HepG2 (cell line): ENCODE data around the gene IGF2BP3. TPM values are rescaled to one million over a fixed set of nuclear protein-coding genes. Genes with fewer than 3 reads are reported as not detected.
A peak's percentile ranks its signal among the peaks of the same experiment; 100 is the strongest.

Source experiments
- BRCA1 ChIP-seq: sonication (generic); formaldehyde crosslinking; IDR thresholded peaks from 2 replicates; pipeline ENCODE4 v1.4.0; 2020; ENCODE audit warnings: missing genetic modification reagents
- IRF2 ChIP-seq: IDR thresholded peaks from 2 replicates; pipeline ENCODE4 v1.6.1; 2018; ENCODE audit warnings: missing genetic modification reagents, missing compliant biosample characterization
- IRX3 ChIP-seq: sonication (generic); formaldehyde crosslinking; IDR thresholded peaks from 2 replicates; pipeline ENCODE4 v1.8.1; 2023; ENCODE audit warnings: mild to moderate bottlenecking, low read depth, missing genetic modification reagents, borderline replicate concordance
- PHF5A ChIP-seq: IDR thresholded peaks from one replicate; pipeline ENCODE4 v1.6.1; 2018; ENCODE audit warnings: low read depth, missing genetic modification reagents; ENCODE audit not compliant: unreplicated experiment
- ZBTB42 ChIP-seq: sonication (generic); formaldehyde crosslinking; IDR thresholded peaks from 2 replicates; pipeline ENCODE4 v1.5.0; 2020; ENCODE audit warnings: mild to moderate bottlenecking, missing genetic modification reagents
- ZFAT ChIP-seq: sonication (generic); formaldehyde crosslinking; conservative IDR thresholded peaks from 2 replicates; pipeline ENCODE4 v1.8.1; 2023; ENCODE audit warnings: missing genetic modification reagents, inconsistent platforms
- ZNF121 ChIP-seq: sonication (generic); formaldehyde crosslinking; IDR thresholded peaks from 2 replicates; pipeline ENCODE4 v1.5.0; 2020; ENCODE audit warnings: mild to moderate bottlenecking, missing genetic modification reagents
- ZNF670 ChIP-seq: sonication (generic); formaldehyde crosslinking; IDR thresholded peaks from 2 replicates; pipeline ENCODE4 v1.8.0; 2022; ENCODE audit warnings: mild to moderate bottlenecking, missing genetic modification reagents, borderline replicate concordance
- ZNF678 ChIP-seq: sonication (generic); formaldehyde crosslinking; IDR thresholded peaks from 2 replicates; pipeline ENCODE4 v1.4.0; 2020; ENCODE audit warnings: mild to moderate bottlenecking, missing genetic modification reagents
- ZNF724P ChIP-seq: sonication (generic); formaldehyde crosslinking; IDR thresholded peaks from 2 replicates; pipeline ENCODE4 v1.8.0; 2022; ENCODE audit warnings: missing genetic modification reagents, borderline replicate concordance
- polyA plus RNA-seq, 8 experiments: library from polyadenylated mRNA; depleted of rRNA in 3 of 8; stranded (reverse) in 7 of 8; unstranded in 1 of 8; fragments of >200 nt; fragmentation: Illumina TruSeq in 4 of 8; extraction: Trizol in 4 of 8; gene quantifications; 2 replicates each; pipeline versions ENCODE4 v1.2.1 to v1.2.3, GENCODE V29; 2011 to 2016; ENCODE audit warnings: low read depth in 4 of 8, missing spikeins in 1 of 8, mixed read lengths in 1 of 8; ENCODE audit not compliant: insufficient read depth in 1 of 8
- total RNA-seq, 5 experiments: library from RNA; depleted of rRNA; stranded (reverse); fragments of >200 nt; fragmentation: Illumina TruSeq; extraction: Trizol; gene quantifications; 2 replicates each; pipeline ENCODE4 v1.2.3, GENCODE V29; 2016; ENCODE audit warnings: low read depth in 1 of 5
- TF ChIP-seq, protein P1 (sequence below): sonication (generic); formaldehyde crosslinking; conservative IDR thresholded peaks from 2 replicates; pipeline ENCODE4 v1.8.0; 2022; ENCODE audit warnings: mild to moderate bottlenecking, moderate library complexity, missing genetic modification reagents
- TF ChIP-seq, protein P2 (sequence below): sonication (generic); formaldehyde crosslinking; IDR thresholded peaks from 2 replicates; pipeline ENCODE4 v1.5.0; 2020; ENCODE audit warnings: missing genetic modification reagents, mild to moderate bottlenecking, borderline replicate concordance
- TF ChIP-seq, protein P3 (sequence below): IDR thresholded peaks from 2 replicates; pipeline ENCODE4 v1.4.0; 2020; ENCODE audit warnings: mild to moderate bottlenecking, missing genetic modification reagents
- TF ChIP-seq, protein P4 (sequence below): IDR thresholded peaks from 2 replicates; pipeline ENCODE4 v1.6.1; 2016
- TF ChIP-seq, protein P5 (sequence below): sonication (generic); formaldehyde crosslinking; IDR thresholded peaks from 2 replicates; pipeline ENCODE4 v1.4.0; 2020; ENCODE audit warnings: mild to moderate bottlenecking, missing genetic modification reagents, borderline replicate concordance

Gene IGF2BP3
- total and polyA plus RNA-seq, 2 of the 13 experiments (the other 11 are each of a cell fraction or from before 2014, with no cell fraction given), result 37.7 to 39.5 TPM

DNA sequence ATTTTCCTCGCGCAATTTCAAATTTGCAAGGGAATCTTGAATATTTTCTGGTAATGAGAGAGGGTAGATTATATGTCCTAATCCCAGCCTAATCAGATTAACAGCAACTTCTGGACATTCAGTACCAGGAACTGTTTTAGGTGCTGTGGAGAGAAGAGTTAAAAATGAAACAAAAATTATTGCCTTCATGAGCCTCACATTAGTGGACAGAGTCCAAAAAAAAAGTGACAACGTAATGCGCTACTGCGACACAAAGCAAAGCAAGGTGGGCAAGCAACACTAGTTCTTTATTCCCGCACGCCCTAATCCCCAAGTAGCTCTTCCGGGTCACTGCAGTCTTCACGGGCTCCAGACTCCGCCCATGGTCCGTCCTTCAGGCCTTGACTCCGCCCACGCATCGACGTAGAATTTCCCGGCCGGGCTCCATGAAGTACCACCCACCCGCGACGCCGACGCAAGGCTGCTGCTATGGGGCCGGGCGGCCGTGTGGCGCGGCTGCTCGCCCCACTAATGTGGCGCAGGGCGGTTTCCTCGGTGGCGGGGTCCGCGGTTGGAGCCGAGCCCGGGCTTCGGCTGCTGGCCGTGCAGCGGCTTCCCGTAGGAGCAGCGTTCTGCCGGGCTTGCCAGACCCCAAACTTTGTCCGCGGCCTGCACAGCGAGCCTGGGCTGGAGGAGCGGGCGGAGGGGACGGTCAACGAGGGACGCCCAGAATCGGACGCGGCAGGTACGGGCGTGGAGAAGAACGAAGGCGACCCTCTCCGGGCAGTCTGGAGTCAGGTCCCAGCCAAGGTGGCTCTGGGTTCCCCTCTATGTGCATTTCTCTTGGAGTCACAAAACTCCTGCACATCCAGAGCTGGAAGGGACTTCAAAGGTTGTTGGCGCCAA, 171.2 kb downstream of the IGF2BP3 start, which contains the start of gene MALSU1 (continued):
- TF ChIP-seq, protein P1, sequence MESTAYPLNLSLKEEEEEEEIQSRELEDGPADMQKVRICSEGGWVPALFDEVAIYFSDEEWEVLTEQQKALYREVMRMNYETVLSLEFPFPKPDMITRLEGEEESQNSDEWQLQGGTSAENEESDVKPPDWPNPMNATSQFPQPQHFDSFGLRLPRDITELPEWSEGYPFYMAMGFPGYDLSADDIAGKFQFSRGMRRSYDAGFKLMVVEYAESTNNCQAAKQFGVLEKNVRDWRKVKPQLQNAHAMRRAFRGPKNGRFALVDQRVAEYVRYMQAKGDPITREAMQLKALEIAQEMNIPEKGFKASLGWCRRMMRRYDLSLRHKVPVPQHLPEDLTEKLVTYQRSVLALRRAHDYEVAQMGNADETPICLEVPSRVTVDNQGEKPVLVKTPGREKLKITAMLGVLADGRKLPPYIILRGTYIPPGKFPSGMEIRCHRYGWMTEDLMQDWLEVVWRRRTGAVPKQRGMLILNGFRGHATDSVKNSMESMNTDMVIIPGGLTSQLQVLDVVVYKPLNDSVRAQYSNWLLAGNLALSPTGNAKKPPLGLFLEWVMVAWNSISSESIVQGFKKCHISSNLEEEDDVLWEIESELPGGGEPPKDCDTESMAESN (CRISPR knock-in tag), result peak; percentile 94
- TF ChIP-seq ZFAT (CRISPR knock-in tag), result no peak
- TF ChIP-seq IRF2 (CRISPR knock-in tag), result peak; percentile 52
- TF ChIP-seq, protein P2, sequence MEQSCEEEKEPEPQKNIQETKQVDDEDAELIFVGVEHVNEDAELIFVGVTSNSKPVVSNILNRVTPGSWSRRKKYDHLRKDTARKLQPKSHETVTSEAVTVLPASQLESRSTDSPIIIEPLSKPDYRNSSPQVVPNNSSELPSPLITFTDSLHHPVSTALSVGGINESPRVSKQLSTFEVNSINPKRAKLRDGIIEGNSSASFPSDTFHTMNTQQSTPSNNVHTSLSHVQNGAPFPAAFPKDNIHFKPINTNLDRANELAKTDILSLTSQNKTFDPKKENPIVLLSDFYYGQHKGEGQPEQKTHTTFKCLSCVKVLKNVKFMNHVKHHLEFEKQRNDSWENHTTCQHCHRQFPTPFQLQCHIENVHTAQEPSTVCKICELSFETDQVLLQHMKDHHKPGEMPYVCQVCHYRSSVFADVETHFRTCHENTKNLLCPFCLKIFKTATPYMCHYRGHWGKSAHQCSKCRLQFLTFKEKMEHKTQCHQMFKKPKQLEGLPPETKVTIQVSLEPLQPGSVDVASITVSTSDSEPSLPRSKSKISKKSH (CRISPR knock-in tag), result peak; percentile 85
- TF ChIP-seq BRCA1 (CRISPR knock-in tag), result no peak
- peak; percentile 65; the same call in 1 of the 2 replicates for TF ChIP-seq ZNF670 (CRISPR knock-in tag)
- TF ChIP-seq ZBTB42 (CRISPR knock-in tag), result peak; percentile 78; the same call in 1 of the 2 replicates
- no peak for TF ChIP-seq IRX3 (CRISPR knock-in tag)
- TF ChIP-seq, protein P3, sequence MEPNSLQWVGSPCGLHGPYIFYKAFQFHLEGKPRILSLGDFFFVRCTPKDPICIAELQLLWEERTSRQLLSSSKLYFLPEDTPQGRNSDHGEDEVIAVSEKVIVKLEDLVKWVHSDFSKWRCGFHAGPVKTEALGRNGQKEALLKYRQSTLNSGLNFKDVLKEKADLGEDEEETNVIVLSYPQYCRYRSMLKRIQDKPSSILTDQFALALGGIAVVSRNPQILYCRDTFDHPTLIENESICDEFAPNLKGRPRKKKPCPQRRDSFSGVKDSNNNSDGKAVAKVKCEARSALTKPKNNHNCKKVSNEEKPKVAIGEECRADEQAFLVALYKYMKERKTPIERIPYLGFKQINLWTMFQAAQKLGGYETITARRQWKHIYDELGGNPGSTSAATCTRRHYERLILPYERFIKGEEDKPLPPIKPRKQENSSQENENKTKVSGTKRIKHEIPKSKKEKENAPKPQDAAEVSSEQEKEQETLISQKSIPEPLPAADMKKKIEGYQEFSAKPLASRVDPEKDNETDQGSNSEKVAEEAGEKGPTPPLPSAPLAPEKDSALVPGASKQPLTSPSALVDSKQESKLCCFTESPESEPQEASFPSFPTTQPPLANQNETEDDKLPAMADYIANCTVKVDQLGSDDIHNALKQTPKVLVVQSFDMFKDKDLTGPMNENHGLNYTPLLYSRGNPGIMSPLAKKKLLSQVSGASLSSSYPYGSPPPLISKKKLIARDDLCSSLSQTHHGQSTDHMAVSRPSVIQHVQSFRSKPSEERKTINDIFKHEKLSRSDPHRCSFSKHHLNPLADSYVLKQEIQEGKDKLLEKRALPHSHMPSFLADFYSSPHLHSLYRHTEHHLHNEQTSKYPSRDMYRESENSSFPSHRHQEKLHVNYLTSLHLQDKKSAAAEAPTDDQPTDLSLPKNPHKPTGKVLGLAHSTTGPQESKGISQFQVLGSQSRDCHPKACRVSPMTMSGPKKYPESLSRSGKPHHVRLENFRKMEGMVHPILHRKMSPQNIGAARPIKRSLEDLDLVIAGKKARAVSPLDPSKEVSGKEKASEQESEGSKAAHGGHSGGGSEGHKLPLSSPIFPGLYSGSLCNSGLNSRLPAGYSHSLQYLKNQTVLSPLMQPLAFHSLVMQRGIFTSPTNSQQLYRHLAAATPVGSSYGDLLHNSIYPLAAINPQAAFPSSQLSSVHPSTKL (CRISPR knock-in tag), result peak; percentile 56; the same call in 1 of the 2 replicates
- TF ChIP-seq PHF5A (CRISPR knock-in tag), result no peak
- TF ChIP-seq ZNF724P (CRISPR knock-in tag), result peak; percentile 82; the same call in 1 of the 2 replicates
- TF ChIP-seq ZNF121 (CRISPR knock-in tag), result no peak
- TF ChIP-seq, protein P4, sequence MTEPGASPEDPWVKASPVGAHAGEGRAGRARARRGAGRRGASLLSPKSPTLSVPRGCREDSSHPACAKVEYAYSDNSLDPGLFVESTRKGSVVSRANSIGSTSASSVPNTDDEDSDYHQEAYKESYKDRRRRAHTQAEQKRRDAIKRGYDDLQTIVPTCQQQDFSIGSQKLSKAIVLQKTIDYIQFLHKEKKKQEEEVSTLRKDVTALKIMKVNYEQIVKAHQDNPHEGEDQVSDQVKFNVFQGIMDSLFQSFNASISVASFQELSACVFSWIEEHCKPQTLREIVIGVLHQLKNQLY (CRISPR knock-in tag), result no peak
- TF ChIP-seq ZNF678 (CRISPR knock-in tag), result no peak
- TF ChIP-seq, protein P5, sequence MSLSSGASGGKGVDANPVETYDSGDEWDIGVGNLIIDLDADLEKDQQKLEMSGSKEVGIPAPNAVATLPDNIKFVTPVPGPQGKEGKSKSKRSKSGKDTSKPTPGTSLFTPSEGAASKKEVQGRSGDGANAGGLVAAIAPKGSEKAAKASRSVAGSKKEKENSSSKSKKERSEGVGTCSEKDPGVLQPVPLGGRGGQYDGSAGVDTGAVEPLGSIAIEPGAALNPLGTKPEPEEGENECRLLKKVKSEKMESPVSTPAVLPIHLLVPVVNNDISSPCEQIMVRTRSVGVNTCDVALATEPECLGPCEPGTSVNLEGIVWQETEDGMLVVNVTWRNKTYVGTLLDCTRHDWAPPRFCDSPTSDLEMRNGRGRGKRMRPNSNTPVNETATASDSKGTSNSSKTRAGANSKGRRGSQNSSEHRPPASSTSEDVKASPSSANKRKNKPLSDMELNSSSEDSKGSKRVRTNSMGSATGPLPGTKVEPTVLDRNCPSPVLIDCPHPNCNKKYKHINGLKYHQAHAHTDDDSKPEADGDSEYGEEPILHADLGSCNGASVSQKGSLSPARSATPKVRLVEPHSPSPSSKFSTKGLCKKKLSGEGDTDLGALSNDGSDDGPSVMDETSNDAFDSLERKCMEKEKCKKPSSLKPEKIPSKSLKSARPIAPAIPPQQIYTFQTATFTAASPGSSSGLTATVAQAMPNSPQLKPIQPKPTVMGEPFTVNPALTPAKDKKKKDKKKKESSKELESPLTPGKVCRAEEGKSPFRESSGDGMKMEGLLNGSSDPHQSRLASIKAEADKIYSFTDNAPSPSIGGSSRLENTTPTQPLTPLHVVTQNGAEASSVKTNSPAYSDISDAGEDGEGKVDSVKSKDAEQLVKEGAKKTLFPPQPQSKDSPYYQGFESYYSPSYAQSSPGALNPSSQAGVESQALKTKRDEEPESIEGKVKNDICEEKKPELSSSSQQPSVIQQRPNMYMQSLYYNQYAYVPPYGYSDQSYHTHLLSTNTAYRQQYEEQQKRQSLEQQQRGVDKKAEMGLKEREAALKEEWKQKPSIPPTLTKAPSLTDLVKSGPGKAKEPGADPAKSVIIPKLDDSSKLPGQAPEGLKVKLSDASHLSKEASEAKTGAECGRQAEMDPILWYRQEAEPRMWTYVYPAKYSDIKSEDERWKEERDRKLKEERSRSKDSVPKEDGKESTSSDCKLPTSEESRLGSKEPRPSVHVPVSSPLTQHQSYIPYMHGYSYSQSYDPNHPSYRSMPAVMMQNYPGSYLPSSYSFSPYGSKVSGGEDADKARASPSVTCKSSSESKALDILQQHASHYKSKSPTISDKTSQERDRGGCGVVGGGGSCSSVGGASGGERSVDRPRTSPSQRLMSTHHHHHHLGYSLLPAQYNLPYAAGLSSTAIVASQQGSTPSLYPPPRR (CRISPR knock-in tag), result no peak
